Colonic mucosa (tissue), 4 donors: Measurements from ENCODE around the gene BRI3BP. TPM values are rescaled to one million over a fixed set of nuclear protein-coding genes. Genes with fewer than 3 reads are reported as not detected.

ENCODE experiments used
- DNase-seq: peaks from one replicate; pipeline ENCODE4 v3.0.0-alpha.2; 2020
- H3K27ac ChIP-seq: fragments of 200-600 bp; one replicate; pipeline ENCODE4 v1.8.0; 2021
- H3K27me3 ChIP-seq: fragments of 200-600 bp; one replicate; pipeline ENCODE4 v1.8.0; 2021
- H3K36me3 ChIP-seq: fragments of 200-600 bp; one replicate; pipeline ENCODE4 v1.8.0; 2021
- H3K4me1 ChIP-seq: fragments of 200-600 bp; one replicate; pipeline ENCODE4 v1.8.0; 2021; ENCODE audit warnings: mild to moderate bottlenecking
- H3K4me3 ChIP-seq: fragments of 200-600 bp; one replicate; pipeline ENCODE4 v1.8.0; 2021
- H3K9ac ChIP-seq, 2 donors: one replicate each; pipeline ENCODE4 v1.7.0; 2013; ENCODE audit warnings: control low read depth in 2 of 2, low read depth in 2 of 2, low read length in 2 of 2
- H3K9me3 ChIP-seq: fragments of 200-600 bp; one replicate; pipeline ENCODE4 v1.8.0; 2021
- CTCF ChIP-seq: fragments of 200-600 bp; IDR thresholded peaks from one replicate; pipeline ENCODE4 v1.8.0; 2022; ENCODE audit warnings: antibody characterized with exemption, mild to moderate bottlenecking
- intact Hi-C: fragments of 100-400 bp; cut with DNase I; formaldehyde crosslinking; loops from one replicate; pipeline ENCODE4 v1.14.1; 2022
- total RNA-seq, 2 donors: library from RNA; stranded (reverse); fragmentation: NEBNext Ultra II Directional in 1 of 2; extraction: Animal tissue kit (Norgen Biotek cat#: 25700) in 1 of 2; gene quantifications; one replicate each; pipeline ENCODE4 v1.2.1, GENCODE V29; 2021
- donor health status: healthy.
- donor health status: DM: no; HTN: no; CAD: no.
- donor health status: DM: no; HTN: no; CAD: no.

The BRI3BP gene
- total RNA-seq, 2 donors from 2014 or later: 50.3 to 81.5 TPM

DNA sequence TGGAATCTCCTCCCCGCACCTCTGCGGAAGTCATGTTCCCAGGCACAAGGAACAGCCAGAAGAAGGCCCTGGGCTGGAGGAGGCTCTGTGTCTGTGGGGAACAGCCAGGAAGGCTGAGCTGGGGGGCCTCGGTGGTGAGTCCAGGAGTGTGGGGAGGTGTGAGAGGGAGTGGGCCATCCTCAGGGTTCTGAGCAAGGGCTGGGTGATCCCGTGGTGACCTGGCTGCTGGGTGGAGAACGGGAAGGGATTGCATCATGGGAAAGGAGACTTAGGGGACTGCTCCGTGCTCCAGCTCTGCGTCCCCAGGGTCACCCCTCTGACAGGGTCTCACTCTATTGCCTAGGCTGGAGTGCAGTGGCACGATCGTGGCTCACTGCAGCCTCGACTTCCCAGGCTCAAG, 85.6 kb downstream of the BRI3BP start:
- Histone ChIP-seq H3K9ac (no peak overlapping the region), H3K36me3 (no peaks in the 10 kb centered on the region), H3K27me3 (no peaks in the 10 kb centered on the region), H3K4me1 (no peaks in the 10 kb centered on the region), H3K27ac (no peak overlapping the region), H3K9me3 (no peaks in the 10 kb centered on the region), H3K4me3 (no peak overlapping the region)
- intact Hi-C loops: no loop called here
- no peak for DNase-seq
- TF ChIP-seq CTCF: no peak

DNA sequence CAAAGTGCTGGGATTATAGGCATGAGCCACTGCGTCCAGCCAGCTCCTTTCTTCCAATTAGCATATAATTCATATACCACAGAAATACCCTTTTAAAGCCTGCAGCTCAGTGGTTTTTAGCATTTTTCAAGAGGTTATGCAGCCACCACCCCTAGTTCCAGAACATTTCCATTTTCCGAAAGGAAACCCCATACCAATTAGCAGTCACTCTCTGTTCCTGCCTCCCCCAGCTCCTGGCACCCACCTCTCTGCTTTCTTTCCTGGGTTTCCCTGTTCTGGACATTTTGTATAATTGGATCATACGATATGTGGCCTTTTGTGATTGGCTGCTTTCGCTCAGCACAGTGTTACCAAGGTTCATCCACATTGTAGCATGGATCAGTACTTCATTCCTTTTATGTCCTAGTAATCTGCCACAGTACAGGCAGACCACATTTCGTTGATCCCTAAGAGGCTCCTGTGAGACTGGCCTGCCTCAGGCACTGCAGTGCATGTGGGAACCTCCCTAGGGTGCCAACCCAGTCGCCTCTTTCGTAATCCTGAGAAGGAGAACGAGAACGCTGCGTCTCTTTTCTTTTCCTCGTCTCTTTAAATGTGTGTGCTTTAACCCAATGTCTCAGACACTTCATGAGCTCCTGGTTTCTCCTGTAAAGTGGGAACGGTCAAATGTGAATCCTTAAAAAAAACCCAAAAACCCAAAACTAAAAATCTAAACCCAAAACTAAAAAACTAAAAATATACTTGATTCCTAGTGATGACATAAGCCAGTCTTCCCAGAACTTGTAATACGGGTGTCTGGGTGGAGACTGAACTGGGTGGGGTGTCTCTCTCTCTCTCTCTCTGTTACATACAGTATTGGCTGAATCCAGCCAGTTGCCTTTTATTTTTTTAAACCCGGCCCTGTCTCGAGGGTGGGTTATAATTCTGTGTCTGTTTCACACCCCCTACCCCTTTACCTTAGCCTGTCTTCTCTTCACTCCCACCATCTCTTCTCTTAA, 86.5 kb downstream of the BRI3BP start:
- Histone ChIP-seq H3K36me3 (no peaks in the 10 kb centered on the region), H3K4me3 (no peak overlapping the region), H3K27me3 (no peaks in the 10 kb centered on the region), H3K27ac (no peak overlapping the region), H3K9me3 (no peaks in the 10 kb centered on the region), H3K9ac (no peak overlapping the region), H3K4me1 (no peaks in the 10 kb centered on the region)
- TF ChIP-seq CTCF: no peak
- DNase-seq: no peak
- intact Hi-C loops: no loop called here

Other genes with a start within 250 kb of the BRI3BP start
- gene SCARB1, start 129.8 kb upstream of the BRI3BP start, total RNA-seq: 10 to 100 TPM; 44.9 to 83.1 TPM
- 1,000 to 10,000 TPM in 1 of 2 donors, 100 to 1,000 TPM in 1; 903 to 1,043 TPM for gene UBC, start 79.0 kb upstream of the BRI3BP start, total RNA-seq
- 10 to 100 TPM; 11.0 to 26.9 TPM for gene DHX37, start 4.5 kb upstream of the BRI3BP start, total RNA-seq
- 10 to 100 TPM; 50.7 to 58.1 TPM for gene AACS, start 71.8 kb downstream of the BRI3BP start, total RNA-seq
- 1 to 10 TPM in 1 of 2 donors, under 1 TPM in 1; 0.57 to 1.2 TPM for gene TMEM132B, start 192.7 kb downstream of the BRI3BP start, total RNA-seq